Measurements from ENCODE around the gene FAM110C.
A peak's percentile ranks its signal among the peaks of the same experiment; 100 is the strongest.

The FAM110C gene

DNA sequence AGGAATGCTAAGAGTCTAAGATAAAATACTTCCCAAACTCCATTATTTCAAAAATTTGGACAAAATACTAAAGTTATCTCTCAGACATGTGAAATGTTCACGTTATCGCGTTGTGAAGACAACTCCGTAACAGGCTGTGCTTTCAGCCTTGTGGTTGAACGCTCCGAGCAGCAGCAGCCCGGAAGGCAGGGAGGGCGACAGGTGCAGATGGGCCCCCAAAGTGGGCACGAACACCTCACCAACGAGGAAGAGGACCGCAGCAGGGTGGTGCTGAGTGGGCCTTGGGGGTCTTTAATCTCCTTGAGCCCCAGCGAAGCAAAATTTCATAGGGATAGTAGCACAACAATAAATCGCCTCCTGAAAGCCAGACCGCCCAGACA is 1.0 kb upstream of the FAM110C start:
- H3K36me3 ChIP-seq (replicated peaks in 1 of 2; ENCODE audit: control insufficient read depth in 2 of 2, insufficient read depth in 2 of 2, low read length in 2 of 2): no peaks in the 10 kb centered on the region
- H2BK12ac ChIP-seq (ENCODE audit: low read length): no peak overlapping the region
- peak overlapping the region in 1 of 2 donors; percentile 48 for H3K4me3 ChIP-seq (ENCODE audit: low read length in 2 of 2)
- H3K4me2 ChIP-seq (ENCODE audit: insufficient read depth, low read length, poor library complexity, severe bottlenecking): peak overlapping the region; percentile 80
- H2BK120ac ChIP-seq (ENCODE audit: low read depth, low read length): no peak overlapping the region
- no peak overlapping the region for H3K4ac ChIP-seq (ENCODE audit: low read length)
- H2BK5ac ChIP-seq (ENCODE audit: low read length): no peak overlapping the region
- peak overlapping the region; percentile 6 for H3K18ac ChIP-seq (ENCODE audit: low read length)
- no CpG with 5 or more reads among the region's 14 CpGs for WGBS, 2 donors (ENCODE audit: extremely low coverage in 2 of 2, insufficient read length in 2 of 2, insufficient replicate concordance in 1 of 2)
- no peak overlapping the region for H4K8ac ChIP-seq (ENCODE audit: low read depth, low read length)
- H3K14ac ChIP-seq (ENCODE audit: low read length): no peak overlapping the region
- H2AK5ac ChIP-seq (ENCODE audit: low read depth, low read length): no peak overlapping the region
- no peak overlapping the region for H4K91ac ChIP-seq (ENCODE audit: low read depth, low read length, poor library complexity)
- H3K9me3 ChIP-seq (replicated peaks in 1 of 2; ENCODE audit: control insufficient read depth in 2 of 2, insufficient read depth in 1 of 2, low read depth in 1 of 2, low read length in 2 of 2): no peaks in the 10 kb centered on the region
- H3K27me3 ChIP-seq (ENCODE audit: control insufficient read depth in 3 of 3, insufficient read depth in 3 of 3, low read depth in 1 of 3, low read length in 3 of 3): peaks cover 9 to 56% (median 36%) of the 10 kb centered on the region in 3 experiments
- no peak overlapping the region for H2BK15ac ChIP-seq (ENCODE audit: low read length)
- H2AFZ ChIP-seq (ENCODE audit: low read length): peak overlapping the region; percentile 90
- H3K27ac ChIP-seq (replicated peaks; ENCODE audit: low read length): no peak overlapping the region
- no peak overlapping the region for H3K9ac ChIP-seq (ENCODE audit: low read depth, low read length, poor library complexity)
- H3K23ac ChIP-seq (ENCODE audit: low read depth, low read length, poor library complexity): no peak overlapping the region
- no peak for DNase-seq (ENCODE audit: low spot score)
- H3K79me1 ChIP-seq (ENCODE audit: low read depth, low read length): no peaks in the 10 kb centered on the region
- H3K4me1 ChIP-seq (ENCODE audit: control insufficient read depth in 2 of 2, insufficient read depth in 1 of 2, low read depth in 1 of 2, low read length in 2 of 2): peaks cover 5 to 7% of the 10 kb centered on the region in 2 donors

DNA sequence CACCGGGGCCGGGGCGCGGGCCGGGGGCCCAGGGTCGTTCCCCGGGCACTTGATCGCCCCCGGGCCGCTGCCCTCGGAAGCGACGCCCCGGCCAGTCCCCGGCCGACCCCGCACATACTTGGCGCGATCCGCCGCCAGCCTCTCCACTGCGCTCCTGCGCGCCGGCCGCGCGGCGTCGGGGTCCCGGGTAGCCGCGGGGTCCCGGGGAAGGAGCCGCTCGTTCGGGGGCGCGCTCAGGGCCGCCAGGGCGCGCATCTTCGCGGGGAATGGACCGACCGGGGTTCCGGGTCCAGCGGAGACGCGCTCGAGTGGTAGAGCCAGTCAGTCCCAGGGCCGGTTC is 204 bp downstream of the FAM110C start:
- peaks cover 9 to 51% (median 36%) of the 10 kb centered on the region in 3 experiments for H3K27me3 ChIP-seq (ENCODE audit: control insufficient read depth in 3 of 3, insufficient read depth in 3 of 3, low read depth in 1 of 3, low read length in 3 of 3)
- WGBS, 2 donors (ENCODE audit: extremely low coverage in 2 of 2, insufficient read length in 2 of 2, insufficient replicate concordance in 1 of 2): no CpG with 5 or more reads among the region's 52 CpGs
- H3K36me3 ChIP-seq (replicated peaks in 1 of 2; ENCODE audit: control insufficient read depth in 2 of 2, insufficient read depth in 2 of 2, low read length in 2 of 2): no peaks in the 10 kb centered on the region
- no peaks in the 10 kb centered on the region for H3K79me1 ChIP-seq (ENCODE audit: low read depth, low read length)
- no peak overlapping the region for H2BK120ac ChIP-seq (ENCODE audit: low read depth, low read length)
- H3K27ac ChIP-seq (replicated peaks; ENCODE audit: low read length): no peak overlapping the region
- peak overlapping the region; percentile 80 for H3K4me2 ChIP-seq (ENCODE audit: insufficient read depth, low read length, poor library complexity, severe bottlenecking)
- H2BK5ac ChIP-seq (ENCODE audit: low read length): no peak overlapping the region
- peak overlapping the region; percentile 79 for H3K18ac ChIP-seq (ENCODE audit: low read length)
- H2AK5ac ChIP-seq (ENCODE audit: low read depth, low read length): no peak overlapping the region
- peak overlapping the region; percentile 97 for H3K14ac ChIP-seq (ENCODE audit: low read length)
- peak overlapping the region; percentile 52 for H3K23ac ChIP-seq (ENCODE audit: low read depth, low read length, poor library complexity)
- H3K4me1 ChIP-seq (ENCODE audit: control insufficient read depth in 2 of 2, insufficient read depth in 1 of 2, low read depth in 1 of 2, low read length in 2 of 2): peaks cover 5 to 7% of the 10 kb centered on the region in 2 donors
- H2BK15ac ChIP-seq (ENCODE audit: low read length): no peak overlapping the region
- no peak overlapping the region for H4K91ac ChIP-seq (ENCODE audit: low read depth, low read length, poor library complexity)
- peak; percentile 24 for DNase-seq (ENCODE audit: low spot score)
- H3K9me3 ChIP-seq (replicated peaks in 1 of 2; ENCODE audit: control insufficient read depth in 2 of 2, insufficient read depth in 1 of 2, low read depth in 1 of 2, low read length in 2 of 2): no peaks in the 10 kb centered on the region
- no peak overlapping the region for H3K9ac ChIP-seq (ENCODE audit: low read depth, low read length, poor library complexity)
- no peak overlapping the region for H4K8ac ChIP-seq (ENCODE audit: low read depth, low read length)
- peak overlapping the region; percentile 48 to 92 for H3K4me3 ChIP-seq (ENCODE audit: low read length in 2 of 2)
- no peak overlapping the region for H3K4ac ChIP-seq (ENCODE audit: low read length)
- no peak overlapping the region for H2BK12ac ChIP-seq (ENCODE audit: low read length)
- peak overlapping the region; percentile 90 for H2AFZ ChIP-seq (ENCODE audit: low read length)

DNA sequence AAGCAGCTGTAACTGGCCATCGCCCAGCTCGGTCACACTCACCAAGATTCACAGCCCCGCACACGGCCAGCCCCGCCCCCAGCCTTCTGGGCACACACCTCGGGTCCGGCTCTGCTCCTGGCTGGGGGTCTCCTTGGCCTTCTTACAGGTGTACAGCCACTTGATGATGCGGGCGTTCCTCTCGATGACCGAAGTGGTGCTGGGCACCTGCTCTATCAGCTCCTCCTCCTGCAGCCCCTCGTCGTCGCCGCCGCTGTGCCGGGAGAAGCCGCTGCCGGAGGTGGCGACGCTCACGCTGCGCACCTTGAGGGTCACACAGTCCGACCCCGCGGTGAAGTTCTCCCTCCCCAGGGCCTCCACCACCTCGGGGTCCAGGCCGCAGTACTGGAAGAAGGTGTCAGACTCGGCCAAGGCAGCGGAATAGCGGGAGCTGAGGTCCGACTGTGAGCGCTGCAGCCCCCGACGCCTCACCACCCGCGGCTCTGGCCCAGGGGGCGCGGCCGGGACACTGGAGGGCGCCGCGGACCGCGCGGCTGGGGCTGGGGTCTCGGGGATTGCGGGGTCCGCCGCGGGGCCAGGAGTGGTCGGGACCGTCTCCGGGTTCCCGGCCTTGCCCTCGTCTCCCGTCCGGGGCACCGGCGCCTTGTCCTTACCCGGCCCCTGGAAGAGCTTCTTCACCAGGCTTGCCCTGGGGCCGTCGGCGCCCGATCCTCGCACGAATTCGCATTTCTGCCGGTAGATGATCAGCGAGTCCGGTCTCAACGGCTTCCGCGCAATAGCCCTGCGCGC is 769 bp downstream of the FAM110C start:
- no peak overlapping the region for H4K8ac ChIP-seq (ENCODE audit: low read depth, low read length)
- peak overlapping the region; percentile 52 for H3K23ac ChIP-seq (ENCODE audit: low read depth, low read length, poor library complexity)
- H3K27me3 ChIP-seq (ENCODE audit: control insufficient read depth in 3 of 3, insufficient read depth in 3 of 3, low read depth in 1 of 3, low read length in 3 of 3): peaks cover 9 to 51% (median 36%) of the 10 kb centered on the region in 3 experiments
- no peaks in the 10 kb centered on the region for H3K9me3 ChIP-seq (replicated peaks in 1 of 2; ENCODE audit: control insufficient read depth in 2 of 2, insufficient read depth in 1 of 2, low read depth in 1 of 2, low read length in 2 of 2)
- peaks cover 5 to 7% of the 10 kb centered on the region in 2 donors for H3K4me1 ChIP-seq (ENCODE audit: control insufficient read depth in 2 of 2, insufficient read depth in 1 of 2, low read depth in 1 of 2, low read length in 2 of 2)
- H3K4ac ChIP-seq (ENCODE audit: low read length): no peak overlapping the region
- peak overlapping the region; percentile 48 to 92 for H3K4me3 ChIP-seq (ENCODE audit: low read length in 2 of 2)
- no peak overlapping the region for H4K91ac ChIP-seq (ENCODE audit: low read depth, low read length, poor library complexity)
- peak overlapping the region; percentile 32 for H2AK5ac ChIP-seq (ENCODE audit: low read depth, low read length)
- H3K14ac ChIP-seq (ENCODE audit: low read length): peak overlapping the region; percentile 97
- no peak overlapping the region for H2BK5ac ChIP-seq (ENCODE audit: low read length)
- no peak overlapping the region for H2BK12ac ChIP-seq (ENCODE audit: low read length)
- no peak overlapping the region for H2BK15ac ChIP-seq (ENCODE audit: low read length)
- WGBS, 2 donors (ENCODE audit: extremely low coverage in 2 of 2, insufficient read length in 2 of 2, insufficient replicate concordance in 1 of 2): no CpG with 5 or more reads among the region's 76 CpGs
- no peak overlapping the region for H3K27ac ChIP-seq (replicated peaks; ENCODE audit: low read length)
- H3K9ac ChIP-seq (ENCODE audit: low read depth, low read length, poor library complexity): no peak overlapping the region
- no peak for DNase-seq (ENCODE audit: low spot score)
- no peaks in the 10 kb centered on the region for H3K79me1 ChIP-seq (ENCODE audit: low read depth, low read length)
- H2BK120ac ChIP-seq (ENCODE audit: low read depth, low read length): no peak overlapping the region
- peak overlapping the region; percentile 90 for H2AFZ ChIP-seq (ENCODE audit: low read length)
- peak overlapping the region; percentile 80 for H3K4me2 ChIP-seq (ENCODE audit: insufficient read depth, low read length, poor library complexity, severe bottlenecking)
- no peaks in the 10 kb centered on the region for H3K36me3 ChIP-seq (replicated peaks in 1 of 2; ENCODE audit: control insufficient read depth in 2 of 2, insufficient read depth in 2 of 2, low read length in 2 of 2)
- H3K18ac ChIP-seq (ENCODE audit: low read length): peak overlapping the region; percentile 65

DNA sequence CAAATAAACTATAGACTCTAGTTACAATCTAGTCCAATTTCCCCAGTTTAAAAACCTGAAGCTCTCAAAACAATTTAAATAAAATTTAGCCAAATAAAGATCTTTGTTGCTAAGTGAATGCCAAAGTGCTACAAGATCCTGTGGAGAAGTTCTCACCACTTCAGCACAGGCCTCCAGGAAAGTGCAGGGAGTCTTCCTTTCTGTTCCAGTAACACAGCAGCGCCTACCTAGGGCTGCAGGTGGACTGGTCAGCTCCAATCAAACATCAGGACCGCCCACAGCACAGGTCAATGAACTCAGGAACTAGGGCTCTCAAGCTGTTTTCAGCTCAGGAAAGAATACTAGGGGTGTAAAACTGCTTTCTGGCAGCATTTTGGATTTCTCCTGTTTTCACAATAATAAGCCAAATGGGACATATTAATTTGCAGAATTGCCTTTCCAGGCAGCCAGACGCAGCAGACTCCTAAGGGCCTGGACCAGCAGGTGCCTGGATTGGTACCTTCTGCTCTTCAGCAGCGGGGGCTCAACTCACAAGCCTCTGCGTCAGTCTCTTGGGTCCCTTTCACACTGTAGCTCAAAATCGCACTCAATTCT is 1.5 kb downstream of the FAM110C start:
- no peak for DNase-seq (ENCODE audit: low spot score)
- H2BK15ac ChIP-seq (ENCODE audit: low read length): no peak overlapping the region
- peak overlapping the region; percentile 32 for H2AK5ac ChIP-seq (ENCODE audit: low read depth, low read length)
- H3K36me3 ChIP-seq (replicated peaks in 1 of 2; ENCODE audit: control insufficient read depth in 2 of 2, insufficient read depth in 2 of 2, low read length in 2 of 2): no peaks in the 10 kb centered on the region
- H3K27me3 ChIP-seq (ENCODE audit: control insufficient read depth in 3 of 3, insufficient read depth in 3 of 3, low read depth in 1 of 3, low read length in 3 of 3): peaks cover 9 to 51% (median 36%) of the 10 kb centered on the region in 3 experiments
- WGBS, 2 donors (ENCODE audit: extremely low coverage in 2 of 2, insufficient read length in 2 of 2, insufficient replicate concordance in 1 of 2): no CpG with 5 or more reads among the region's 6 CpGs
- H3K9me3 ChIP-seq (replicated peaks in 1 of 2; ENCODE audit: control insufficient read depth in 2 of 2, insufficient read depth in 1 of 2, low read depth in 1 of 2, low read length in 2 of 2): no peaks in the 10 kb centered on the region
- H3K14ac ChIP-seq (ENCODE audit: low read length): no peak overlapping the region
- no peak overlapping the region for H3K9ac ChIP-seq (ENCODE audit: low read depth, low read length, poor library complexity)
- peak overlapping the region; percentile 90 for H2AFZ ChIP-seq (ENCODE audit: low read length)
- H3K23ac ChIP-seq (ENCODE audit: low read depth, low read length, poor library complexity): peak overlapping the region; percentile 52
- H3K18ac ChIP-seq (ENCODE audit: low read length): no peak overlapping the region
- H3K4me1 ChIP-seq (ENCODE audit: control insufficient read depth in 2 of 2, insufficient read depth in 1 of 2, low read depth in 1 of 2, low read length in 2 of 2): peaks cover 5 to 7% of the 10 kb centered on the region in 2 donors
- no peak overlapping the region for H3K4me3 ChIP-seq (ENCODE audit: low read length in 2 of 2)
- H2BK5ac ChIP-seq (ENCODE audit: low read length): no peak overlapping the region
- no peak overlapping the region for H4K91ac ChIP-seq (ENCODE audit: low read depth, low read length, poor library complexity)
- no peak overlapping the region for H3K27ac ChIP-seq (replicated peaks; ENCODE audit: low read length)
- no peak overlapping the region for H3K4ac ChIP-seq (ENCODE audit: low read length)
- no peak overlapping the region for H4K8ac ChIP-seq (ENCODE audit: low read depth, low read length)
- H2BK120ac ChIP-seq (ENCODE audit: low read depth, low read length): no peak overlapping the region
- H3K4me2 ChIP-seq (ENCODE audit: insufficient read depth, low read length, poor library complexity, severe bottlenecking): peak overlapping the region; percentile 80
- H3K79me1 ChIP-seq (ENCODE audit: low read depth, low read length): no peaks in the 10 kb centered on the region
- H2BK12ac ChIP-seq (ENCODE audit: low read length): no peak overlapping the region
